ENCODE results near the gene ALKAL2.

DNA sequence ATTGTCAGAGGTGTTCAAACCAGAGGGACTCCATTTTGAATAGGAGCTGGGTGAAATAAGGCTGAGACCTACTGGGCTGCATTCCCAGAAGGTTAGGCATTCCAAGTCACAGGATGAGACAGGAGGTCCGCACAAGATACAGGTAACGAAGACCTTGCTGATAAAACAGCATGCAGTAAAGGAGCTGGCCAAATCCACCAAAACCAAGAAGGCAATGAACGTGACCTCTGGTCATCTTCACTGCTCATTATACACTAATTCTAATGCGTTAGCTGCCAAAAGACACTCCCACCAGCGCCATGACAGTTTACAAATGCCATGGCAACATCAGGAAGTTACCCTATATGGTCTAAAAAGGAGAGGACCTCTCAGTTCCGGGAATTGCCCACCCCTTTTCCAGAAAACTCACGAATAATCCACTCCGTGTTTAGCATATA is 34.7 kb downstream of the ALKAL2 start:
- no peak for TF ChIP-seq POLR2A (IDR thresholded peaks at IDR 0.05; ENCODE audit: low read depth)
- TF ChIP-seq, protein P1, sequence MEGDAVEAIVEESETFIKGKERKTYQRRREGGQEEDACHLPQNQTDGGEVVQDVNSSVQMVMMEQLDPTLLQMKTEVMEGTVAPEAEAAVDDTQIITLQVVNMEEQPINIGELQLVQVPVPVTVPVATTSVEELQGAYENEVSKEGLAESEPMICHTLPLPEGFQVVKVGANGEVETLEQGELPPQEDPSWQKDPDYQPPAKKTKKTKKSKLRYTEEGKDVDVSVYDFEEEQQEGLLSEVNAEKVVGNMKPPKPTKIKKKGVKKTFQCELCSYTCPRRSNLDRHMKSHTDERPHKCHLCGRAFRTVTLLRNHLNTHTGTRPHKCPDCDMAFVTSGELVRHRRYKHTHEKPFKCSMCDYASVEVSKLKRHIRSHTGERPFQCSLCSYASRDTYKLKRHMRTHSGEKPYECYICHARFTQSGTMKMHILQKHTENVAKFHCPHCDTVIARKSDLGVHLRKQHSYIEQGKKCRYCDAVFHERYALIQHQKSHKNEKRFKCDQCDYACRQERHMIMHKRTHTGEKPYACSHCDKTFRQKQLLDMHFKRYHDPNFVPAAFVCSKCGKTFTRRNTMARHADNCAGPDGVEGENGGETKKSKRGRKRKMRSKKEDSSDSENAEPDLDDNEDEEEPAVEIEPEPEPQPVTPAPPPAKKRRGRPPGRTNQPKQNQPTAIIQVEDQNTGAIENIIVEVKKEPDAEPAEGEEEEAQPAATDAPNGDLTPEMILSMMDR (IDR thresholded peaks at IDR 0.05): no peak
- TF ChIP-seq EP300 (IDR thresholded peaks at IDR 0.05): no peak
- no peak for TF ChIP-seq POLR2AphosphoS5 (IDR thresholded peaks at IDR 0.05)

Data from esophagus muscularis mucosa (tissue), 4 donors.